Endometrial microvascular endothelial cells (primary cell): ENCODE data around the gene ETNK2. TPM values are rescaled to one million over a fixed set of nuclear protein-coding genes. Genes with fewer than 3 reads are reported as not detected.
"Not testable (repeated sequence)": the region's sequence is repeated elsewhere in the genome, so short reads cannot be mapped to it uniquely, and the experiment has no call there.

Source experiments
- in situ Hi-C: cut with HindIII; loops from 2 replicates; pipeline ENCODE4 v1.10.0; 2017; ENCODE audit warnings: low sequenced_read_pairs, low pct_unique_long_range_greater_than_20kb; ENCODE audit errors: inconsistent ontology term
- total RNA-seq: library from RNA; depleted of rRNA; stranded (reverse); fragments of >200 nt; gene quantifications from one replicate; pipeline ENCODE4 v1.2.3, GENCODE V29; 2015; ENCODE audit errors: inconsistent ontology term

The ETNK2 gene
- total RNA-seq, 1 donor from 2014 or later: 8.5 TPM

DNA sequence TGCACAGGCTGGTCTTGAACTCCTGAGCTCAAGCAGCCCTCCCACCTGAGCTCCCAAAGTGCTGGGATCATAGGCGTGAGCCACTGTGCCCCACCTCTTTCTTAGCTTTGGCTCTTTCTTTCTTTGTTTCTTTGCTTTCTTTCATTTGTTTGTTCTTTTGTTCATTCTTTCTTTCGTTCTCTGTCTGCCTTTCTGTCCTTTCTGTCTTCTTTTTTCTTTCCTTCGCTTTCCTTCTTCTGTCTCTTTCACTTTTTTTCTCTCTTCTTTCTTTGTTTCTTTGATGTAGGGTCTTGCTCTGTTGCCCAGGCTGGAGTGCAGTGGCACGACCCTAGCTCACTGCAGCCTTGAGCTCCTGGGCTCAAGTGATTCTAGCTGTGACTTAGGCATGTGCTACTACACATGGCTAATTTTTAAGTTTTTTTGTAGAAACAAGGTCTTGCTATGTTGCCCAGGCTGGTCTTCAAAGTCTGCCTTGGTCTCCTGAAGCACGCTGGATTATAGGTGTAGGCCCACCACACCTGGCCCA is 60.0 kb downstream of the ETNK2 start:
- in situ Hi-C loops: no loop called here

GRCh38 chr1:204091066-204091465 is 60.8 kb downstream of the ETNK2 start:
- in situ Hi-C loops: no loop called here

DNA sequence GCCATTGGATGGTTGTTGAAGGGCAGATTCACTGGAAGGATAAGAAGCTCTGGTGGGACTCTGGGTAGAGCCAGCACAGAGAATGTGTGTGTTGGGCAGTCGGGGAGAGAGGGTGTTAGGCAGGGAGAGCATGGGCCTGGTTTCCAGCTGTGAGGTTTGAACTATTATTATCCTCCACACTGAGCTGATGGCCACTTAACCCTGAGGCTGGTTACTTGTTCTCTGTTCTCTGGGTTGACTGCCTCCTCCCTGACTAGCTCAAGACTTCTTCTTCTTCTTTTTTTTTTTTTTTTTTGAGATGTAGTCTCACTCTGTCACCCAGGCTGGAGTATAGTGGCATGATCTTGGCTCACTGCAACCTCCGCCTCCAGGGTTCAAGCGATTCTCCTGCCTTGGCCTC is 61.7 kb downstream of the ETNK2 start:
- in situ Hi-C loops: not testable (repeated sequence)

- in situ Hi-C loops: no loop called here
Measured at GRCh38 chr1:204089044-204089751, 62.6 kb downstream of the ETNK2 start.

GRCh38 chr1:204088596-204088995 is 63.2 kb downstream of the ETNK2 start:
- in situ Hi-C loops: no loop called here

DNA sequence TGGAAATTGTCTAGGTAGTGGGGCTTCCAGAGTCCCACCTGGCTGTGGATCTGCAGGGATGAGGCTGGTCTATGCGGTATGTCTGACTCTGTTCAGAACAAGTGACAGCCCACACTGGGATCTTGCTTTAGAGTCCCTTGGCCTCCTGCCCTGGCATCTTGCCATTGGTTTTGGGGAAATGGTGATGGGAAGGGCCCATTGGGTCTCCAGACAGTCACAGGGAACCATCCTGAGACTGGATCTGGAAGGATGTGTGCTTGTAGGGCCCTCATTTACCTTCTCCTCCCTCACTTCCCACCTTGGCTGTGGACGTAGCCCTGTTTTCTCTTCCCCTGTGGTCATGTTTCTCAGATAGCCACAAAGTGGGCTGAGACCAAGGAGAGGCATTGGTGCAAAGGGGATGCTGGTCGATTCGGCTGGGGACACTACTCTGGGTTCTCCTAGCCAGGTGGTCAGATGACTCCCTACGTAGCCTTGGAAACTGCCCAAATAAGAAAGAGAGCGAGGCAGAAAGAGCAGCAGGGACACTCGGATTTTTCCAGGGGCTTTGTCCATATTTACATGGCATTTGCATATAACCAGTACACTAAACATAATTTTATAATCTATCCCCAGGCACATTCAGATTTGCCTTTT is 63.8 kb downstream of the ETNK2 start:
- in situ Hi-C loops: no loop called here

DNA sequence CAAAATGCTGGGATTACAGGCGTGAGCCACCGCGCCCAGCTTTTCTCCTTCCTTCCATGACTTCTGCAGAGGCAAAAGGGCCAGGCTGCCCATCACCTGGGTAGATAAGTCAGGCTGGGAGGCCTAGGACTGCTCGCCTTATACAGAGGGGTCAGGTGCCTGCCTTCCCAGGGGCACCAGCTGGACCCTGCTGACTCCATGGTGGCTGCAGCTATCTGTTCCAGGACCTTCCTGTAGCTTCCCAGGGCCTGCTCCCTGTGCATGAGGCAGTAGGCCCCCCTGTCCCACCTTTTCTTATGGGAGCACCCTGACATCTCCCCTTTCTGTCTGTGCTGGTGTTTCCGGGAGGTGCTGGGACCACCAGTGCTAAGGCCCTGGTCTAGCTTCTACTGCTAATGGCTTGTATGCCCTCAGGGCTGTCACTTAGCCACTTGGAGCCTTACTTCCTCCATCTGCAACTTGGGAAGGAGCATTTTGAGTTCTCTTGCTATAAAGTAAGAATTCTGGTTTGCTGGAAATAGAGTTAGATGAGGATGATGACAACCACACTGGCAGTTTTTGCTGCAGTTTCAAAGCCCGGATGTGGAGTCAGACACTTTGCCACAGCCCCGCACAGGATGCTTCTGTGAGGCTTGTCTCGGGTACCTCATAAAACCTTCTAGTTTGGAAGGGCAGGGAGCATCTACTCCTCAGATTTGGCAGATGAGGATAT is 64.5 kb downstream of the ETNK2 start:
- in situ Hi-C loops: no loop called here

DNA sequence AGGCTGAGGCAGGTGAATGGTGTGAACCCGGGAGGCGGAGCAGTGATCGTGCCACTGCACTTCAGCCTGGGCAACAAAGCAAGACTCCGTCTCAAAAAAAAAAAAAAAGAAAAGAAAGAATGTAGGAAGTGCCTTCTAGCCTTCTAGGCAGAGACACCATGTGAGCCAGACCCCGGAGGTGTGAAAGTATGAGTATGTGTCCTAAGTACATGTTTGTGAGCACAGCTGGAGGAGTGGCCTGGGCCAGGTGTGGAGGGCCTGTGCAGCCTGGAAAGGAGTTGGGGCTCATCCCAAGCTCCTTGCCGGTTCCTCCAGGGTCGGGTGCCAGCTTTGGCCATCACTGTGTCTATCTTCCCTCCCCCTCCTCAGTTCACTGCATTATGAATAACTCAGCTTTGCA is 66.0 kb downstream of the ETNK2 start:
- in situ Hi-C loops: no loop called here

- in situ Hi-C loops: no loop called here
Measured at GRCh38 chr1:204084247-204084772, 67.5 kb downstream of the ETNK2 start.

GRCh38 chr1:204083491-204083890 is 68.4 kb downstream of the ETNK2 start:
- in situ Hi-C loops: no loop called here

DNA sequence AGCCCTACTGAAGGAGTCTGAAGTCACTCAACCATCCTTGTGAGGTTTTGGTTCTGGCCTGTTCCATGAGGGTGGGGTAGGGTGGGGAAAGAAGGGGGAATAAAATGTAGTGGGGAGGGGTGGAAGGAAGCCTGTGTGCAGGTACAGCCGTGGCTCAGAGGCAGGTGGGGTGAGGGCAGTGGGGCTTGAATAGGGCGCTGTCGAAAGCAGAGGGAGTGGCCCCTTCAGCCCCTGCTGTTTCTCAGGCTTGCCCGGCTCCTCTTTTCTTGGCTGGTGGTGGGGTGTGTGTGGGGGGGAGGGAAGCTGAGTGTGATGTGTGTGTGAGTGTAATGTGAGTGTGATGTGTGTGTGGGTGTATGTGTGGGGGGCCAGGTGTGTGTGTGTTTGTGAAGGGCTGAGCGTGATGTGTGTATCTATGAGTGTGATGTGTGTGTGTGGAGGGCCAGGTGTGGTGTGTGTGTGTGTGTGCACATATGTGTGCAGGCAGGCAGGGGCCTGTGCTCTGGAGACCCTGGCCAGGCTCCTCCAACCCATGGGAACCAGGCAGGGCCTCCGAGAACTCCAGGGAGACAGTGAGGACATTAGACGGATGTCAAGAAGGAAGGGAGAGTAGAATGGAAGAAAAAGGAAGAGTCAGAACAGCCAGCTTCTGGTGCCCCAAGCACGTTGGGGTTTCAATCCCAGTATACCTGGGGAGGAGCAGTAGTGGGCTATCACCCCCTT is 69.9 kb downstream of the ETNK2 start:
- in situ Hi-C loops: no loop called here

DNA sequence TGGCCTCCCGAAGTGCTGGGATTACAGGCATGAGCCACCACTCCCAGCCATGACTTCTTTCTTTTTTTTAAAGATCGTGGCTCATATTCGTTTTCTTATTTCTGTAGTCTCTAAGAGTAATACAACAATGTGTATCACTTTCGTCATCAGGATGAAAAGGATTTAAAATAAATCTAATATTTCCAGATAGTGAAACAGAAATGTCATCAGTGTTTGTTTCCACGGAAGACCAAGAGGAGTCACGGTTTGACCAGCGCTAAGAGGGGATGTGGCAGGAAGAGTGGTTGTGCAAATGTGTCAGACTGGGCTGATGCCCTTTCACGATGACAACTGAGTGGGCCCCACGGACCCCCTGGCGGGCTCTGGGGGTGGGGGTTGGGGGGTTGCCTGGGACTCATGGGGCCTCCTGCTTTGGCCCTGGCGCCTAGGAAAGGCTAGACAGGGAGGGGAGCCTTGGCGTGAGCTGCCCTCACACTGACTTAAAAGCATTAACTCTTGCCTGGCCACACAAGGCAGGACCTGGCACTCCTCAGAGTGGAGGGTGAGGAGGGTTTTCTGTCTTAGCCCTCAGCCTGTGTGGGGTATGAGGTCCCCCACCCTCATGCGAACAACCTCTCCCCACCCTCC is 70.6 kb downstream of the ETNK2 start:
- in situ Hi-C loops: no loop called here

Other genes starting within 250 kb of the ETNK2 start
- 8.7 TPM for gene SOX13, start 78.9 kb downstream of the ETNK2 start, total RNA-seq
- not detected for gene REN, start 14.3 kb upstream of the ETNK2 start, total RNA-seq
- gene KISS1, start 44.4 kb upstream of the ETNK2 start, total RNA-seq: 2.0 TPM
- not detected for gene GOLT1A, start 61.9 kb upstream of the ETNK2 start, total RNA-seq
- 2.2 TPM for gene PLEKHA6, start 207.9 kb upstream of the ETNK2 start, total RNA-seq